Measurements from ENCODE around the gene MTREX. TPM values are rescaled to one million over a fixed set of nuclear protein-coding genes. Genes with fewer than 3 reads are reported as not detected.

The MTREX gene
- total and polyA plus RNA-seq, 2 of the 8 experiments (the other 6 are each of a cell fraction or from before 2014, with no cell fraction given) = 16.0 to 130 TPM

- H2BK12ac ChIP-seq (ENCODE audit: low read depth, low read length) = no peak overlapping the region
- TF ChIP-seq KDM5A (IDR thresholded peaks at IDR 0.05; ENCODE audit: low read length) (no peak), SUZ12 (IDR thresholded peaks at IDR 0.05; ENCODE audit: low read length) (no peak), GTF2F1 (IDR thresholded peaks at IDR 0.05; ENCODE audit: borderline replicate concordance, low read depth, low read length) (no peak), ATF3 (IDR thresholded peaks at IDR 0.05; ENCODE audit: insufficient read depth, low read depth, low read length) (no peak), SP4 (IDR thresholded peaks at IDR 0.05; ENCODE audit: low read length) (no peak), POLR2A (IDR thresholded peaks at IDR 0.05; ENCODE audit: control extremely low read depth in 1 of 2, low read depth in 2 of 2, low read length in 2 of 2) (no peak), RFX5 (IDR thresholded peaks at IDR 0.05; ENCODE audit: borderline replicate concordance, low read depth, low read length) (no peak)
- H2BK120ac ChIP-seq (replicated peaks; ENCODE audit: low read depth, low read length) = no peak overlapping the region
- H2BK5ac ChIP-seq (ENCODE audit: low read depth, low read length) = no peak overlapping the region
- H3K56ac ChIP-seq (replicated peaks; ENCODE audit: insufficient read length, low read depth, low read length) = no peak overlapping the region
- no peaks in the 10 kb centered on the region for H3K4me1 ChIP-seq (replicated peaks in 1 of 4; ENCODE audit: control insufficient read depth in 3 of 4, insufficient read depth in 4 of 4, low read length in 3 of 4)
- no peak overlapping the region for H3K4ac ChIP-seq (replicated peaks; ENCODE audit: insufficient read length, low read depth, low read length)
- no peaks in the 10 kb centered on the region for H3K23me2 ChIP-seq (ENCODE audit: low read depth, low read length)
- H2BK20ac ChIP-seq (ENCODE audit: low read length) = no peak overlapping the region
- H3K9me3 ChIP-seq (ENCODE audit: insufficient read depth in 2 of 2, low read depth in 1 of 2, low read length in 1 of 2) = no peaks in the 10 kb centered on the region
- no peaks in the 10 kb centered on the region for H3K27me3 ChIP-seq (replicated peaks in 1 of 4; ENCODE audit: control insufficient read depth in 3 of 4, extremely low read depth in 1 of 4, insufficient read depth in 3 of 4, low read length in 3 of 4)
- peaks cover 0 to 12% of the 10 kb centered on the region in 2 experiments; a peak in 2 of 4 replicates for H3K79me2 ChIP-seq (ENCODE audit: control insufficient read depth in 1 of 2, insufficient read depth in 2 of 2, low read length in 2 of 2)
- no peak overlapping the region for H4K91ac ChIP-seq (replicated peaks; ENCODE audit: insufficient read length, low read length)
- ChIA-PET POLR2A (ENCODE audit: partially characterized antibody) (no interaction called here), CTCF (ENCODE audit: partially characterized antibody) (interaction anchor here (0.6 to 1.6 kb wide), 4 partner anchors 18 to 159 kb away, joined by 3 to 5 read pairs (median 4); no protein-coding TSS in a partner anchor)
- H2BK15ac ChIP-seq (ENCODE audit: low read length) = no peak overlapping the region
- no peaks in the 10 kb centered on the region for H4K20me1 ChIP-seq (replicated peaks in 1 of 2; ENCODE audit: control insufficient read depth in 1 of 2, insufficient read depth in 2 of 2, low read length in 2 of 2)
- H3K9ac ChIP-seq (replicated peaks in 1 of 4; ENCODE audit: extremely low read depth in 1 of 4, low read depth in 3 of 4, low read length in 3 of 4) = no peak overlapping the region
- H2AK5ac ChIP-seq (ENCODE audit: low read depth, low read length) = no peak overlapping the region
- DNase-seq (ENCODE audit: low read depth in 1 of 2, low spot score in 2 of 2) = no peak
- peaks cover 5 to 67% (median 31%) of the 10 kb centered on the region in 4 experiments; a peak in 7 of 8 replicates for H3K36me3 ChIP-seq (ENCODE audit: control insufficient read depth in 2 of 4, insufficient read depth in 4 of 4, low read length in 3 of 4)
- H3K4me2 ChIP-seq (ENCODE audit: insufficient read depth in 1 of 2, low read depth in 2 of 2, low read length in 2 of 2) = no peak overlapping the region
- 88% methylated on average over 4 of the region's 4 CpGs; no CpG with 5 or more reads in 1 of the 2 experiments for WGBS, 2 experiments (ENCODE audit: extremely low coverage in 1 of 2, insufficient coverage in 1 of 2, insufficient read length in 1 of 2, insufficient replicate concordance in 2 of 2, low coverage in 1 of 2, low lambda C conversion rate in 2 of 2, missing lambda C conversion rate in 1 of 2)
- no peak for FAIRE-seq
- no peak overlapping the region for H4K5ac ChIP-seq (ENCODE audit: insufficient read length, low read depth, low read length)
- H3K23ac ChIP-seq (ENCODE audit: insufficient read length) = no peak overlapping the region
- no peak overlapping the region for H3K14ac ChIP-seq (ENCODE audit: insufficient read length)
- H3K27ac ChIP-seq (ENCODE audit: low read depth, low read length) = no peak overlapping the region
- H3K4me3 ChIP-seq (ENCODE audit: extremely low read depth in 1 of 4, insufficient read depth in 2 of 4, low read depth in 3 of 4, low read length in 4 of 4) = no peak overlapping the region
- H3K18ac ChIP-seq (ENCODE audit: extremely low read depth, low read length) = no peak overlapping the region
- H3K79me1 ChIP-seq (ENCODE audit: low read depth, low read length) = no peaks in the 10 kb centered on the region
- H2AFZ ChIP-seq (ENCODE audit: low read length) = no peak overlapping the region
- no peak overlapping the region for H4K8ac ChIP-seq (ENCODE audit: extremely low read depth, insufficient read depth, low read length)
Observed at GRCh38 chr5:55343107-55343506, 35.3 kb downstream of the MTREX start.
